GM21423 (cell line): ENCODE results near the gene AHR.
"Not testable (repeated sequence)": the region's sequence is repeated elsewhere in the genome, so short reads cannot be mapped to it uniquely, and the experiment has no call there.

Experiments used
- ATAC-seq: cut with Tn5 transposase; IDR thresholded peaks from one replicate; pipeline ENCODE4 v1.9.1; 2021; ENCODE audit warnings: mild to moderate bottlenecking, moderate library complexity; ENCODE audit not compliant: unreplicated experiment

AHR gene

GRCh38 chr7:17336168-17336567 lies 37.7 kb downstream of the AHR start:
- ATAC-seq = no peak

GRCh38 chr7:17339139-17339538 lies 40.7 kb downstream of the AHR start:
- no peak for ATAC-seq

- ATAC-seq = no peak
These were observed 41.5 kb downstream of the AHR start for GRCh38 chr7:17339952-17340351.

GRCh38 chr7:17340655-17341054 lies 42.2 kb downstream of the AHR start:
- no peak for ATAC-seq

GRCh38 chr7:17342756-17343155 lies 44.3 kb downstream of the AHR start:
- no peak for ATAC-seq

GRCh38 chr7:17347401-17347800 lies 48.9 kb downstream of the AHR start:
- no peak for ATAC-seq

GRCh38 chr7:17348932-17349331 lies 50.5 kb downstream of the AHR start:
- not testable (repeated sequence) for ATAC-seq

GRCh38 chr7:17350321-17350720 lies 51.9 kb downstream of the AHR start:
- not testable (repeated sequence) for ATAC-seq

GRCh38 chr7:17353650-17354419 lies 55.4 kb downstream of the AHR start:
- not testable (repeated sequence) for ATAC-seq

- no peak for ATAC-seq
These were observed 56.0 kb downstream of the AHR start for GRCh38 chr7:17354473-17354872.

- no peak for ATAC-seq
These were observed 56.6 kb downstream of the AHR start for GRCh38 chr7:17355050-17355449.

GRCh38 chr7:17357952-17358351 lies 59.5 kb downstream of the AHR start:
- no peak for ATAC-seq

- ATAC-seq = no peak
These were observed 61.2 kb downstream of the AHR start for GRCh38 chr7:17359610-17360009.

GRCh38 chr7:17362439-17363105 lies 64.1 kb downstream of the AHR start:
- ATAC-seq = no peak

- no peak for ATAC-seq
These were observed 66.2 kb downstream of the AHR start for GRCh38 chr7:17364671-17365070.

- ATAC-seq = no peak
These were observed 67.3 kb downstream of the AHR start for GRCh38 chr7:17365775-17366174.

GRCh38 chr7:17367502-17367901 lies 69.0 kb downstream of the AHR start:
- ATAC-seq = no peak

GRCh38 chr7:17368856-17369524 lies 70.5 kb downstream of the AHR start:
- ATAC-seq = no peak

GRCh38 chr7:17369691-17370426 lies 71.4 kb downstream of the AHR start:
- no peak for ATAC-seq

GRCh38 chr7:17370901-17371585 lies 72.6 kb downstream of the AHR start:
- no peak for ATAC-seq
